Astrocyte (in vitro differentiated cells and primary cell): ENCODE data around the gene FAM107B.

Source experiments
- EZH2 ChIP-seq: IDR thresholded peaks from 2 replicates; pipeline ENCODE4 v1.6.1; 2012; ENCODE audit warnings: mild to moderate bottlenecking, low read length, inconsistent platforms; ENCODE audit not compliant: insufficient read depth
- TF ChIP-seq, protein P1 (sequence below): IDR thresholded peaks from 2 replicates; pipeline ENCODE4 v1.5.1; 2011; ENCODE audit warnings: low read depth, mild to moderate bottlenecking, inconsistent platforms, low read length, moderate library complexity; ENCODE audit not compliant: insufficient read depth

GRCh38 chr10:14548970-14549369, 225.7 kb downstream of the FAM107B start:
- TF ChIP-seq, protein P1, sequence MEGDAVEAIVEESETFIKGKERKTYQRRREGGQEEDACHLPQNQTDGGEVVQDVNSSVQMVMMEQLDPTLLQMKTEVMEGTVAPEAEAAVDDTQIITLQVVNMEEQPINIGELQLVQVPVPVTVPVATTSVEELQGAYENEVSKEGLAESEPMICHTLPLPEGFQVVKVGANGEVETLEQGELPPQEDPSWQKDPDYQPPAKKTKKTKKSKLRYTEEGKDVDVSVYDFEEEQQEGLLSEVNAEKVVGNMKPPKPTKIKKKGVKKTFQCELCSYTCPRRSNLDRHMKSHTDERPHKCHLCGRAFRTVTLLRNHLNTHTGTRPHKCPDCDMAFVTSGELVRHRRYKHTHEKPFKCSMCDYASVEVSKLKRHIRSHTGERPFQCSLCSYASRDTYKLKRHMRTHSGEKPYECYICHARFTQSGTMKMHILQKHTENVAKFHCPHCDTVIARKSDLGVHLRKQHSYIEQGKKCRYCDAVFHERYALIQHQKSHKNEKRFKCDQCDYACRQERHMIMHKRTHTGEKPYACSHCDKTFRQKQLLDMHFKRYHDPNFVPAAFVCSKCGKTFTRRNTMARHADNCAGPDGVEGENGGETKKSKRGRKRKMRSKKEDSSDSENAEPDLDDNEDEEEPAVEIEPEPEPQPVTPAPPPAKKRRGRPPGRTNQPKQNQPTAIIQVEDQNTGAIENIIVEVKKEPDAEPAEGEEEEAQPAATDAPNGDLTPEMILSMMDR: no peak
- TF ChIP-seq EZH2: no peak
